Tibial artery (tissue), 4 donors: ENCODE measurements around the gene ZHX3.
A peak's percentile ranks its signal among the peaks of the same experiment; 100 is the strongest.

Experiments used
- DNase-seq, 2 donors: peaks; one replicate each; pipeline ENCODE4 v3.0.0-alpha.2; 2019
- H3K27ac ChIP-seq, 2 donors: fragments of 200-600 bp; sonication (generic) in 1 of 2; 1 replicate in 1 of 2; 2 replicates in 1 of 2; pipeline ENCODE4 v1.5.1; 2018 to 2019; ENCODE audit warnings: mild to moderate bottlenecking in 1 of 2
- H3K27me3 ChIP-seq, 2 donors: fragments of 200-600 bp; sonication (generic) in 1 of 2; one replicate each; pipeline versions ENCODE4 v1.5.1 to v1.6.0; 2016 to 2019
- H3K36me3 ChIP-seq, 3 donors: fragments of 200-600 bp; sonication (generic) in 2 of 3; one replicate each; pipeline ENCODE4 v1.5.1; 2016 to 2019; ENCODE audit warnings: mild to moderate bottlenecking in 2 of 3
- H3K4me1 ChIP-seq, 4 donors: fragments of 200-600 bp; sonication (generic) in 2 of 4; 1 replicate in 3 of 4; 2 replicates in 1 of 4; pipeline ENCODE4 v1.5.1; 2016 to 2019
- H3K4me3 ChIP-seq, 2 donors: fragments of 200-600 bp; sonication (generic) in 1 of 2; 1 replicate in 1 of 2; 2 replicates in 1 of 2; pipeline ENCODE4 v1.5.1; 2018 to 2019; ENCODE audit warnings: mild to moderate bottlenecking in 2 of 2
- H3K9me3 ChIP-seq, 3 donors: fragments of 200-600 bp; sonication (generic) in 1 of 3; one replicate each; pipeline ENCODE4 v1.5.1; 2016 to 2019
- CTCF ChIP-seq, 2 experiments: fragments of 200-600 bp in 1 of 2; fragments of 450-650 bp in 1 of 2; IDR thresholded peaks; one replicate each; pipeline ENCODE4 v1.5.1; 2017 to 2019; ENCODE audit warnings: antibody characterized with exemption in 2 of 2, mild to moderate bottlenecking in 1 of 2, moderate library complexity in 1 of 2
- intact Hi-C: fragments of 100-400 bp; cut with DNase I; formaldehyde crosslinking; loops from one replicate; pipeline ENCODE4 v1.15.0; 2023; ENCODE audit warnings: low total_unique reads

Gene ZHX3

GRCh38 chr20:41183391-41183790 is 134.1 kb downstream of the ZHX3 start:
- Histone ChIP-seq H3K9me3 (peaks cover 0 to 4% (median 0%) of the 10 kb centered on the region in 3 donors), H3K27ac (no peak overlapping the region), H3K27me3 (no peaks in the 10 kb centered on the region), H3K4me1 (peaks cover 0 to 27% (median 15%) of the 10 kb centered on the region in 4 donors), H3K36me3 (peaks cover 15 to 33% (median 29%) of the 10 kb centered on the region in 3 donors), H3K4me3 (no peak overlapping the region)
- TF ChIP-seq CTCF (IDR thresholded peaks at IDR 0.05): no peak
- DNase-seq: peak in 1 of 2 donors; percentile 48
- intact Hi-C loops: no loop called here

- peak in 1 of 2 donors; percentile 51 for DNase-seq
- Histone ChIP-seq H3K9me3 (peaks cover 0 to 3% (median 0%) of the 10 kb centered on the region in 3 donors), H3K4me1 (peaks cover 0 to 36% (median 23%) of the 10 kb centered on the region in 4 donors), H3K27ac (no peak overlapping the region), H3K27me3 (no peaks in the 10 kb centered on the region), H3K36me3 (peaks cover 15 to 33% (median 29%) of the 10 kb centered on the region in 3 donors), H3K4me3 (no peak overlapping the region)
- no peak for TF ChIP-seq CTCF (IDR thresholded peaks at IDR 0.05)
- intact Hi-C loops: no loop called here
These were observed 135.0 kb downstream of the ZHX3 start for GRCh38 chr20:41182296-41183212.

- peaks cover 0 to 45% (median 33%) of the 10 kb centered on the region in 4 donors for H3K4me1 ChIP-seq
- intact Hi-C loops: no loop called here
- no peak for TF ChIP-seq CTCF (IDR thresholded peaks at IDR 0.05)
These were observed 136.0 kb downstream of the ZHX3 start for GRCh38 chr20:41181567-41181966.

GRCh38 chr20:41180599-41181333 is 136.8 kb downstream of the ZHX3 start:
- TF ChIP-seq CTCF (IDR thresholded peaks at IDR 0.05): no peak
- no peak overlapping the region for H3K4me3 ChIP-seq
- H3K36me3 ChIP-seq: peaks cover 15 to 44% (median 37%) of the 10 kb centered on the region in 3 donors
- no peaks in the 10 kb centered on the region for H3K9me3 ChIP-seq
- DNase-seq: peak in 1 of 2 donors; percentile 48
- no peaks in the 10 kb centered on the region for H3K27me3 ChIP-seq
- peaks cover 0 to 53% (median 41%) of the 10 kb centered on the region in 4 donors for H3K4me1 ChIP-seq
- peak overlapping the region; percentile 73 to 83 for H3K27ac ChIP-seq
- intact Hi-C loops: no loop called here

More at GRCh38 chr20:41181567-41181966, 136.0 kb downstream of the ZHX3 start:
- Histone ChIP-seq H3K9me3 (no peaks in the 10 kb centered on the region), H3K36me3 (peaks cover 15 to 37% (median 36%) of the 10 kb centered on the region in 3 donors), H3K27ac (peak overlapping the region in 1 of 2 donors; percentile 83), H3K4me3 (no peak overlapping the region), H3K27me3 (no peaks in the 10 kb centered on the region)
- DNase-seq: no peak

- intact Hi-C loops: loop anchor here (5.0 kb wide), 1 partner anchor 67 kb away; no protein-coding TSS in a partner anchor
- TF ChIP-seq CTCF (IDR thresholded peaks at IDR 0.05): no peak
- H3K27ac ChIP-seq: peak overlapping the region; percentile 73 to 83
- no peaks in the 10 kb centered on the region for H3K9me3 ChIP-seq
- H3K4me1 ChIP-seq: peaks cover 0 to 61% (median 49%) of the 10 kb centered on the region in 4 donors
- H3K36me3 ChIP-seq: peaks cover 15 to 39% (median 36%) of the 10 kb centered on the region in 3 donors
- no peaks in the 10 kb centered on the region for H3K27me3 ChIP-seq
- H3K4me3 ChIP-seq: no peak overlapping the region
- peak in 1 of 2 donors; percentile 53 for DNase-seq
These were observed 137.6 kb downstream of the ZHX3 start for GRCh38 chr20:41179961-41180360.
